ENCODE data around the gene ZNF618.

ZNF618 gene

DNA sequence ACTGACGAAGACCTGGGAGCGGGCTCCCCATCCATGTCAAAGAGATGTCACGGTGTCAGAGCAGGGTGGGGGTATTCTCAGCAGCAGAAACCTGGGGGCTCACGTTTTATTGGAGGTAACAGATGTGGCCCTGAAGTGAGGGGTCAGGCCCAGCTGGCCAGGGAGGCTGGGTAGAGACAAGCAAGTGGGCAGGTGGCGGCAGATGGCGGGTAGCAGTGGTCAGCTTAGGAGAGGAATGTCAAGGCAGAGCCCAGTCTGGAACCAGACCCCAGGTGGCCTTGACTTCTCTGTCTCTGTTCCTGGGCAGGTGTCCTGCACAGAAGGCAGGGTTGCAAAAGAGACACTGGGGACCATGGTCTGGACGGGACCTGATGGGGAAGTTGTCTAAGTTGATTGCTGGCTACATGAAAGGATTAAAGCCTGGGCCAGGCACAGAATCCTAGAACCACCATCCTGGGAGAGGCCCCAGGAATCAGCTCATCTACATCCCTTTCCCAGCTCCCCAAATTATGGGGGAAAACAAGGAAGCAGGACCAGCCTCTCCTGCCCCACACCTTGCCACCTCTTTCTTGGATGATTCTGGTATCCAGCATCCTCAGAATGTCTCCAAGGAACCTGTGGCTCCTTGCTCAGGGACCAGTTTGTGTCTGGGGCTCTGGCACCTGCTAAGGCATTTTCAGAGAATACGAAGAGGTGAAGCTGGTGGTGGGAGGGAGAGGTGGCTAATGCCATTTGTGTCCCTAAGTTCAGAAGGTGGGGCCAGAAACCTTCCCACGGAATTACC, 129.5 kb downstream of the ZNF618 start:
- TF ChIP-seq, protein P1, sequence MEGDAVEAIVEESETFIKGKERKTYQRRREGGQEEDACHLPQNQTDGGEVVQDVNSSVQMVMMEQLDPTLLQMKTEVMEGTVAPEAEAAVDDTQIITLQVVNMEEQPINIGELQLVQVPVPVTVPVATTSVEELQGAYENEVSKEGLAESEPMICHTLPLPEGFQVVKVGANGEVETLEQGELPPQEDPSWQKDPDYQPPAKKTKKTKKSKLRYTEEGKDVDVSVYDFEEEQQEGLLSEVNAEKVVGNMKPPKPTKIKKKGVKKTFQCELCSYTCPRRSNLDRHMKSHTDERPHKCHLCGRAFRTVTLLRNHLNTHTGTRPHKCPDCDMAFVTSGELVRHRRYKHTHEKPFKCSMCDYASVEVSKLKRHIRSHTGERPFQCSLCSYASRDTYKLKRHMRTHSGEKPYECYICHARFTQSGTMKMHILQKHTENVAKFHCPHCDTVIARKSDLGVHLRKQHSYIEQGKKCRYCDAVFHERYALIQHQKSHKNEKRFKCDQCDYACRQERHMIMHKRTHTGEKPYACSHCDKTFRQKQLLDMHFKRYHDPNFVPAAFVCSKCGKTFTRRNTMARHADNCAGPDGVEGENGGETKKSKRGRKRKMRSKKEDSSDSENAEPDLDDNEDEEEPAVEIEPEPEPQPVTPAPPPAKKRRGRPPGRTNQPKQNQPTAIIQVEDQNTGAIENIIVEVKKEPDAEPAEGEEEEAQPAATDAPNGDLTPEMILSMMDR (IDR thresholded peaks at IDR 0.05; ENCODE audit: control extremely low read depth, extremely low read depth, low read depth, missing control alignments) = no peak
- CTCF ChIA-PET = no interaction called here
- POLR2A ChIA-PET = no interaction called here
- DNase-seq (ENCODE audit: extremely low spot score) = no peak

DNA sequence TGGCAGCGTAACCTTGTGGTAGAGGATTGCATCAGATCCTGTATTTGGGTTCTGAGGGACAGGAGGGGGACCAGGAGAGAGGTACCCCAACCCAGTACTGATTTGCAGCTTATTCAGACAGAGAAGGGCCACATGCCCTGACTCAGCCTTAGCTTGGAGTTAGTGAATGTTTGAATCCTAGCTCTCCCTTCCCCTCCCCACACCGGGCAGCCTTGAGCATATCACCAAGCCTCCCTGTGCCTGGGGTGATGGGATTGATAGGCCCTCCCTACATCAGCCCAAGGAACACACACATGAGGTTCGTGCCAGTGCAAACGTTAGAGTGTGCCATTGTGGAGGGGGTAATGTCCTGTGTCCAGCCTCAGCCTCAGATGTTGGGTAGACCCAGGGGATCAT, 130.0 kb downstream of the ZNF618 start:
- no peak for DNase-seq (ENCODE audit: extremely low spot score)
- CTCF ChIA-PET = no interaction called here
- POLR2A ChIA-PET = no interaction called here
- TF ChIP-seq, protein P1 (IDR thresholded peaks at IDR 0.05; ENCODE audit: control extremely low read depth, extremely low read depth, low read depth, missing control alignments) = no peak

DNA sequence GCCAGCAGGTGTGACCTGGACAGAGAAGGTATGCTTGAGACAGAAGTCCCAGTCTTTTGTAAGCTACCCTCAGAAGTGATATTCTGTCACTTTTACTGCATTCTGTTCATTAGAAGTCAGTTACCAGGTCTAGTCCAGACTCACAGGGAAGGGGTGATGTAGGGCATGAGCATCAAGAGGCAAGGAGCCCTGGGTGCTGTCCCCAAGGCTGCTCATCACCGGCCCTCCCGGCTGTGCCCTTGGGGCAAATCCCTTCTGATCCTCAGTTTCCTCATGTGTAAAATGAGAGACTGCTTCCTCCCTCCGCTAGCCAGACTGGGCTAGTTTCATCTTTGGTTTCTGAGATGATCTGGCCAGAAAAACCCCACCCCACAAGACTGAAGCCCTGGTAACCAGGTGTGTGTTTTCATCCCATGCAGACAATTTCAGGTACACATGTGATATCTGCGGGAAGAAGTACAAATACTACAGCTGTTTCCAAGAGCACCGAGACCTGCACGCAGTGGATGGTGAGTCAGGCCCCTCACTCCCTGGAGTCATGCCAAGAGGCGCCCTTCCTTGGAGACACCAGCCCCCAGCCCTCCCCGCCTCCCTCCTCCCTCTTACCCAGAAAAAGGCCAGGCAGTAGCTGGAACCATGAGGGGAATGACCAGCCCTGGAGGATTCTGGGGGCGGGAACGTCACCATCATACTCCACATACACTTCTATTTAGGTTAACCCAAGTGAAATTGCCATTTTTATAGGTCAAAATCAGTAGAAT, 131.0 kb downstream of the ZNF618 start:
- TF ChIP-seq, protein P1 (IDR thresholded peaks at IDR 0.05; ENCODE audit: control extremely low read depth, extremely low read depth, low read depth, missing control alignments) = no peak
- DNase-seq (ENCODE audit: extremely low spot score) = no peak
- CTCF ChIA-PET = no interaction called here
- POLR2A ChIA-PET = no interaction called here

DNA sequence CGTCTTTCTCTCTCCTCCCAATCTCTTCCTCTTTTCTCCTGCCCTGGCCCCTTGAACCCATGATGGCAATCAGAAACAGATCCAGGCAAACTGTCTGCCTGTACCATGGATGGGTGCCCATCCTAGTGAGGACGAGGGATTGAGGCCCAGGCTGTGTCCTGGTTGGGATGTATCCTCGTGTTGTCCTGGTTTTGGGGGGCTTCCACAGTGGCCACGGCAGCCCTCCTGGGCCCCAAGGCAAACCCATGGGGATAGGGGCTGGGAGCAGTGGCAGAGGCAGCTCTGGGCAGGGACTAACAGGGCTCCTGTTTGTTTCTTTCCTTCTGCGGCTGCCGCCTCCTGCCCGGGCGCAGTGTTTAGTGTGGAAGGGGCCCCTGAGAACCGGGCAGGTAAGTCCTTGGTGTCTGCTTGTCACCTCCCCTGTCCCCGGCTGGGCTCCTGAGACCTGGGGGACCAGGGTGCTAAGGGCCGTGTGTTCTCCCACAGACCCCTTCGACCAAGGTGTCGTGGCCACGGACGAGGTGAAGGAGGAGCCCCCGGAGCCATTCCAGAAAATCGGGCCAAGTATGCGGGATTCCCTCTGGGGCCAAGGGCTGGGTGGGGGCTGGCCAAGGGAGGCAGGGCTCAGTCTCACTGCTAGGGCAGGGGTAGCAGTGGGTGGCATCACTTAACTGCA, 132.0 kb downstream of the ZNF618 start:
- POLR2A ChIA-PET = no interaction called here
- no peak for DNase-seq (ENCODE audit: extremely low spot score)
- TF ChIP-seq, protein P1 (IDR thresholded peaks at IDR 0.05; ENCODE audit: control extremely low read depth, extremely low read depth, low read depth, missing control alignments) = no peak
- CTCF ChIA-PET = no interaction called here

DNA sequence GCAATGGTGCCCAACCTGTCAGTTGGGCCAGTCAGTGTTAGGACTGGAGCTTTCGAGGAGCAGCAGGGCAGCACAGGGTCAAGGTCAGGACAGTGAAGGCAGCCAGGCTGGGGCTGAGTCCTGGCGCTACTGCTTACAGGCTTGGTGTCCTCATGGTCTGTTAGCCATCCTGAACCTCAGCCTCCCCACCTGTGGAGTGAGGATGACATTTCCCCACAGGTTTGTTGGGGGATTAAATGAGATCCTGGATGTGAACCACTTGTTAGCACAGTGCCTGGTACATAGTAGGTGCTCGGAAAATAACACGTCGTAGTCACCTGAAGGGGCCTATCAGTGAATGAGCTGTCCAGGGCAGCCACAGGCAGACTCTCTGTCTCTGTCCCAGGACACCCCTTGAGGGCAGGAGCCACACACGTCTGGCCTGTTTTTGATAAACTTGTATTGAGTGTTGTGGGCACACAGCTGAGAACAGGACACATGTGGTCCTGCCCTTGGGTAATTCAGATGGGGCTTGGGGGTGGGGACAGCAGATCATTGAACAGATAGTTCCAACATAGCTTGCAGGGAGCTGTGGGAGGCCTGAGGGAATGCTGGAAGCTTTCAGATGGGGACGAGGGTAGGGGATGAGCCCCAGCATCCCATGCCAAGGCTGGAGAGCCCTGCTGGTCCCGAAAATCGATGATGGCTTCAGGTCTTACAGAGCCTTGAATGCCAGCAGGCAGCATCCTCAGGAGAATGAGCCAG, 132.7 kb downstream of the ZNF618 start:
- TF ChIP-seq, protein P1 (IDR thresholded peaks at IDR 0.05; ENCODE audit: control extremely low read depth, extremely low read depth, low read depth, missing control alignments) = no peak
- ChIA-PET CTCF (no interaction called here), POLR2A (no interaction called here)
- DNase-seq (ENCODE audit: extremely low spot score) = no peak

DNA sequence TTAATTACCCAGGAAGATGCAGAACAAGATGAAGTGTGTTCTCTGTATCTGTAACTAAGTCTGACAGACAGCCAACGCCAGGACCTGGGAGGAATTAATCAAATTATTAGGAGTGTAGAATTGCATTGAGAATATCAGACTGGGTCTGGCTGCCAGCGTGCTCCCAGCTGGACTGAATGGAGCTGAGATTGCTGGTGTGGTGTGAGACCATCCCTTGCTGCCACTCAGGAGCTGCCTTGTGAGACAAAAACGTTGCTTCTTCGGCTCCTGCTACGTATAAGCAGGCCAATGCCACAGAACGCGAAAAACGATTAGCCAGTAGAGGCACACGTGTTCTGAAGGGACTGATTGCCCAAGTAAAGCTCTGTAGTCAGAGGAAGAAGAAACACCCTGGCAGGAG, 135.2 kb downstream of the ZNF618 start:
- TF ChIP-seq, protein P1 (IDR thresholded peaks at IDR 0.05; ENCODE audit: control extremely low read depth, extremely low read depth, low read depth, missing control alignments) = no peak

More for the DNA sequence above, 135.2 kb downstream of the ZNF618 start:
- POLR2A ChIA-PET = no interaction called here
- DNase-seq (ENCODE audit: extremely low spot score) = no peak
- CTCF ChIA-PET = interaction anchor here (2.6 kb wide), 1 partner anchor 71 kb away, joined by 7 read pairs; no protein-coding TSS in a partner anchor
